K562 (cell line): ENCODE data around the gene CERS2. TPM values are rescaled to one million over a fixed set of nuclear protein-coding genes. Genes with fewer than 3 reads are reported as not detected.
A peak's percentile ranks its signal among the peaks of the same experiment; 100 is the strongest.

Experiments used
- ATAC-seq: fragments of 200-7000 bp; cut with Tn5 transposase; 3 replicates; pipeline ENCODE4 v1.9.1; 2020; ENCODE audit warnings: moderate library complexity
- BruUV-seq: library from RNA; stranded (reverse); fragments of 400-500 nt; replicated peaks from 2 replicates; lab custom pipeline; 2021; lab: Mats Ljungman, UMichigan
- CTCF ChIA-PET: fragments of 300-600 bp; formaldehyde crosslinking; extraction: SDS; loops from one replicate; lab custom pipeline; 2021; ENCODE audit warnings: low intra/inter-chr PET ratio; lab: Yijun Ruan, JAX
- POLR2A ChIA-PET: fragments of 300-600, 350-650 bp; sonication (Branson Sonifier 250); formaldehyde crosslinking; extraction: SDS; loops from one replicate; lab custom pipeline; 2021; ENCODE audit warnings: antibody characterized with exemption, inconsistent platforms; lab: Yijun Ruan, JAX
- DNase-seq, 4 experiments: peaks; one replicate each; pipeline versions ENCODE4 v3.0.0 to v3.0.0-alpha.2; 2011 to 2018; ENCODE audit warnings: low spot score in 3 of 4, mixed read lengths in 3 of 4; ENCODE audit errors: extremely low read depth in 1 of 4
- FAIRE-seq: peaks from 2 replicates; lab custom pipeline; 2011; peaks lifted over from hg19 to GRCh38; lab: Jason Lieb, UNC
- H2AFZ ChIP-seq: 2 replicates; pipeline ENCODE4 v1.6.0; 2011; ENCODE audit warnings: low read depth, low read length, control low read depth, inconsistent platforms
- H3K27ac ChIP-seq: fragments of 200-600 bp; 3 replicates; pipeline ENCODE4 v1.8.0; 2011; ENCODE audit warnings: low read depth, mild to moderate bottlenecking, control low read depth, inconsistent platforms, low read length, moderate library complexity, mixed read lengths; ENCODE audit errors: extremely low read depth
- H3K27me3 ChIP-seq, 2 experiments: fragments of 300-600 bp in 1 of 2; 2 replicates in 1 of 2; 3 replicates in 1 of 2; pipeline versions ENCODE4 v1.6.0 to v1.8.0; 2011; ENCODE audit warnings: inconsistent platforms in 2 of 2, low read length in 2 of 2, mild to moderate bottlenecking in 1 of 2, mixed read lengths in 1 of 2, moderate library complexity in 1 of 2; ENCODE audit not compliant: control insufficient read depth in 2 of 2, insufficient read depth in 2 of 2
- H3K36me3 ChIP-seq: fragments of 300-600 bp; 3 replicates; pipeline ENCODE4 v1.8.0; 2011; ENCODE audit warnings: mild to moderate bottlenecking, low read length, inconsistent platforms; ENCODE audit not compliant: control insufficient read depth, insufficient read depth
- H3K4me1 ChIP-seq, 2 experiments: fragments of 200-600 bp in 1 of 2; replicated peaks in 1 of 2; 2 replicates in 1 of 2; 3 replicates in 1 of 2; pipeline versions ENCODE4 v1.5.1 to v1.8.0; 2011; ENCODE audit warnings: inconsistent platforms in 2 of 2, low read length in 2 of 2, mild to moderate bottlenecking in 1 of 2, mixed read lengths in 1 of 2, moderate library complexity in 1 of 2; ENCODE audit not compliant: control insufficient read depth in 2 of 2, insufficient read depth in 2 of 2
- H3K4me2 ChIP-seq: 2 replicates; pipeline ENCODE4 v1.6.1; 2011; ENCODE audit warnings: low read length, control low read depth, inconsistent platforms, mixed read lengths; ENCODE audit not compliant: insufficient read depth
- H3K4me3 ChIP-seq: fragments of 200-600 bp; sonication (generic), shearing (Covaris generic); 2 replicates; pipeline ENCODE4 v1.5.1; 2016; ENCODE audit warnings: control low read depth, inconsistent platforms
- H3K79me2 ChIP-seq: fragments of 200-600 bp; 3 replicates; pipeline ENCODE4 v1.8.0; 2011; ENCODE audit warnings: low read length, inconsistent platforms; ENCODE audit not compliant: control insufficient read depth, insufficient read depth
- H3K9ac ChIP-seq, 2 experiments: 2 replicates each; pipeline versions ENCODE4 v1.6.0 to v1.6.1; 2011; ENCODE audit warnings: low read depth in 2 of 2, low read length in 2 of 2, control low read depth in 1 of 2, inconsistent platforms in 1 of 2, mild to moderate bottlenecking in 1 of 2, mixed read lengths in 1 of 2; ENCODE audit not compliant: insufficient read depth in 1 of 2
- H3K9me1 ChIP-seq: one replicate; pipeline ENCODE4 v1.6.0; 2011; ENCODE audit warnings: inconsistent platforms, mild to moderate bottlenecking, low read length, moderate library complexity; ENCODE audit not compliant: control insufficient read depth, insufficient read depth
- H3K9me3 ChIP-seq: replicated peaks from 2 replicates; pipeline ENCODE4 v1.5.1; 2011; ENCODE audit warnings: low read depth, low read length, inconsistent platforms; ENCODE audit not compliant: control insufficient read depth, insufficient read depth
- H4K20me1 ChIP-seq: replicated peaks from 2 replicates; pipeline ENCODE4 v1.6.1; 2011; ENCODE audit warnings: low read length, inconsistent platforms, mixed read lengths; ENCODE audit not compliant: control insufficient read depth, insufficient read depth
- MXI1 ChIP-seq: IDR thresholded peaks from 2 replicates; pipeline ENCODE4 v1.6.1; 2011; ENCODE audit warnings: low read depth, mild to moderate bottlenecking, improper control_type of control experiment, low read length
- ZBTB11 ChIP-seq, 3 experiments: fragments of 200-800 bp in 1 of 3; fragments of 250-450 bp in 1 of 3; fragments of 450-650 bp in 1 of 3; sonication (Bioruptor Pico) in 1 of 3; sonication (Bioruptor generic) in 1 of 3; formaldehyde crosslinking in 1 of 3; IDR thresholded peaks; 2 replicates each; pipeline versions ENCODE4 v1.6.1 to v1.8.0; 2016 to 2022; ENCODE audit warnings: mild to moderate bottlenecking in 2 of 3, missing genetic modification characterization in 2 of 3, missing compliant biosample characterization in 1 of 3, moderate library complexity in 1 of 3
- WGBS: fragments of 100-300 bp; shearing (Covaris generic); methylation state at CpG from one replicate; pipeline ENCODE4 v1.1.6; 2016; ENCODE audit warnings: low coverage, mixed read lengths; ENCODE audit not compliant: insufficient coverage; ENCODE audit errors: missing lambda C conversion rate; 5-methylcytosine and 5-hydroxymethylcytosine counted together
- in situ Hi-C: fragments of 300-500 bp; cut with MboI; formaldehyde crosslinking; loops from 4 replicates; pipeline ENCODE4 v1.15.0; 2018; ENCODE audit warnings: inconsistent platforms, mixed read lengths
- intact Hi-C: fragments of 100-400 bp; cut with micrococcal nuclease; formaldehyde crosslinking; loops from 2 replicates; pipeline ENCODE4 v1.14.2; 2022
- polyA plus RNA-seq, 8 experiments: library from polyadenylated mRNA; depleted of rRNA in 4 of 8; stranded (reverse) in 5 of 8; unstranded in 3 of 8; fragments of >200 nt; fragmentation: Nextera tagmentation in 2 of 8; fragmentation: Illumina TruSeq in 1 of 8; extraction: Ambion mirVana in 2 of 8; extraction: Trizol in 1 of 8; gene quantifications; 2 replicates each; pipeline versions ENCODE4 v1.2.1 to v1.2.3, GENCODE V29; 2011 to 2014; ENCODE audit warnings: inconsistent platforms in 1 of 8, missing spikeins in 1 of 8
- total RNA-seq, 7 experiments: library from RNA; depleted of rRNA in 6 of 7; stranded (reverse); fragments of >200 nt in 6 of 7; fragmentation: Illumina TruSeq in 2 of 7; extraction: Trizol in 2 of 7; gene quantifications; 2 replicates each; pipeline versions ENCODE4 v1.2.1 to v1.2.3, GENCODE V29; 2011 to 2021; ENCODE audit warnings: low replicate concordance in 1 of 7
- TF ChIP-seq, protein P1 (sequence below): fragments of 450-650 bp; IDR thresholded peaks from one replicate; pipeline ENCODE4 v1.6.1; 2018; ENCODE audit warnings: mild to moderate bottlenecking, moderate library complexity; ENCODE audit not compliant: partially characterized antibody

The CERS2 gene
- total and polyA plus RNA-seq, 9 of the 15 experiments (the other 6 are each of a cell fraction or from before 2014, with no cell fraction given) = 23.4 to 295 (median 132) TPM

DNA sequence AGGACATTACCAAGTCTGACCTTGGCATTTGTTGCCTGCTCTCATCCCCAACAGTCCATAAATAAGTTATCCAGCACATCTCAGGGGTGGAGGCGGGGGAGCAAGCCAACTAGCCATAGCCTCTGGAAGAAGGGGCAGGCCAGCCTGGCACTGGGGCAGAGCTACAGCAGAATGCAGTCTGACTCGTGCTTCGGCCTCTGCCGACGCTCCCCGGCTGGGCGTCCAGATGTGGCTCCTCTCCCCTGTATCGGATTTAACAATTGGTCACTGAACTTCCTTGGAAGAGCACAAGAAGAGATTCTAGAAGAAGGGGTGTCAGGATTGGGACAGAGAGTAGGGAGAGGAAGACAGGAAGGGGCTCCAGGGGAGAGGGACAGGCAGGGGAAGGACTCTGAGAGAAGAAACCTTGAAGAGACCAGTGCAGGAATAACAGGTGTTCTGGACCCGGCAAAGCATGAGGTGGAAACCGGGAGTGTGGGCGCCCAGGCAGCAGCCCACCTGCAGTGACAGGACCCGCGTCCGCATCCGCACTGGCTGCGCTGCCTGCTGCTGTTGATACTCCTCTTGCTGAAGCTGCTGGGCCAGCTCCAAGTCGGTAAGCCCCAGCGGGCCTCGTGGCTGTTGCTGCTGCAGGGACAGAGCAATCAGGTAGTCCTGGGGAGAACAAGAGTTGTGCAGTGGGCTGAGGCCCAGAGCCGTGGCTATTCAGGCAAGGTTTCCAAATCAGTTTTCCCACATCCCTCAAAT, 22.7 kb upstream of the CERS2 start:
- Histone ChIP-seq H3K4me3 (no peak overlapping the region), H3K27ac (no peak overlapping the region), H4K20me1 (no peaks in the 10 kb centered on the region), H3K9me1 (no peaks in the 10 kb centered on the region), H3K4me2 (no peak overlapping the region)
- DNase-seq (no peak), FAIRE-seq (no peak)
- intact Hi-C loops = loop anchor here (5.0 to 10.0 kb wide), 3 partner anchors 162 to 740 kb away; partner anchors contain the start of gene CA14
- WGBS = 79% methylated on average over 12 of the region's 20 CpGs
- TF ChIP-seq, protein P1, sequence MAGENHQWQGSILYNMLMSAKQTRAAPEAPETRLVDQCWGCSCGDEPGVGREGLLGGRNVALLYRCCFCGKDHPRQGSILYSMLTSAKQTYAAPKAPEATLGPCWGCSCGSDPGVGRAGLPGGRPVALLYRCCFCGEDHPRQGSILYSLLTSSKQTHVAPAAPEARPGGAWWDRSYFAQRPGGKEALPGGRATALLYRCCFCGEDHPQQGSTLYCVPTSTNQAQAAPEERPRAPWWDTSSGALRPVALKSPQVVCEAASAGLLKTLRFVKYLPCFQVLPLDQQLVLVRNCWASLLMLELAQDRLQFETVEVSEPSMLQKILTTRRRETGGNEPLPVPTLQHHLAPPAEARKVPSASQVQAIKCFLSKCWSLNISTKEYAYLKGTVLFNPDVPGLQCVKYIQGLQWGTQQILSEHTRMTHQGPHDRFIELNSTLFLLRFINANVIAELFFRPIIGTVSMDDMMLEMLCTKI = no peak
- TF ChIP-seq ZBTB11 (CRISPR knock-in tag; IDR thresholded peaks at IDR 0.05) (no peak), MXI1 (no peak)
- TF ChIP-seq, all 486 proteins: peak for 0
- H2AFZ ChIP-seq = no peak overlapping the region
- peaks cover 11% of the 10 kb centered on the region; the same call in 2 of the 3 replicates for H3K36me3 ChIP-seq
- no peak for ATAC-seq
- peak overlapping the region in 1 of 2 experiments; percentile 47; a peak in 1 of 4 replicates for H3K9ac ChIP-seq
- in situ Hi-C loops = loop anchor here (5.0 to 10.0 kb wide), 2 partner anchors 432 to 740 kb away; partner anchors contain the start of gene CA14
- BruUV-seq = no TSS peak
- no peaks in the 10 kb centered on the region for H3K79me2 ChIP-seq
- ChIA-PET CTCF (interaction anchor here (2.6 kb wide), 1 partner anchor 436 kb away, joined by 9 read pairs; no protein-coding TSS in a partner anchor), POLR2A (interaction anchor here (0.8 to 3.6 kb wide), 3 partner anchors 9 to 15 kb away, joined by 3 to 22 read pairs (median 4); partner anchors contain the start of genes ANXA9 and MINDY1)
- H3K9me3 ChIP-seq = no peaks in the 10 kb centered on the region
- H3K27me3 ChIP-seq = no peaks in the 10 kb centered on the region
- peaks cover 39 to 47% of the 10 kb centered on the region in 2 experiments for H3K4me1 ChIP-seq
